Activated CD4-positive, alpha-beta T cell treated with anti-CD3 and anti-CD28 coated beads, Interleukin-2, amount 10 ng/mL, durations not matched to agents 7 days and 5 days (primary cell): Measurements from ENCODE around the gene PHLDA3. TPM values are rescaled to one million over a fixed set of nuclear protein-coding genes. Genes with fewer than 3 reads are reported as not detected.

Experiments used
- CTCF ChIA-PET: fragments of 350-600 bp; sonication (Branson Sonifier 250); formaldehyde crosslinking; loops from one replicate; lab custom pipeline; 2021; ENCODE audit warnings: antibody characterized with exemption; lab: Charles Lee
- POLR2A ChIA-PET: fragments of 350-600 bp; sonication (Branson Sonifier 250); formaldehyde crosslinking; loops from one replicate; lab custom pipeline; 2021; ENCODE audit warnings: antibody characterized with exemption; lab: Charles Lee
- DNase-seq: peaks from one replicate; pipeline ENCODE4 v3.0.0-alpha.2; 2020
- H3K27ac Mint-ChIP-seq: one replicate; pipeline ENCODE4 v1.8.0; 2021; ENCODE audit warnings: mild to moderate bottlenecking, moderate library complexity, mixed read lengths
- H3K27me3 Mint-ChIP-seq: one replicate; pipeline ENCODE4 v1.8.0; 2021; ENCODE audit warnings: mixed read lengths
- H3K36me3 Mint-ChIP-seq: one replicate; pipeline ENCODE4 v1.8.0; 2021; ENCODE audit warnings: low read depth, mixed read lengths
- H3K4me1 Mint-ChIP-seq: one replicate; pipeline ENCODE4 v1.8.0; 2021; ENCODE audit warnings: mixed read lengths
- H3K4me3 Mint-ChIP-seq: one replicate; pipeline ENCODE4 v1.8.0; 2021; ENCODE audit warnings: mild to moderate bottlenecking, moderate library complexity, mixed read lengths
- H3K9me3 Mint-ChIP-seq: one replicate; pipeline ENCODE4 v1.8.0; 2021; ENCODE audit warnings: mixed read lengths
- total RNA-seq, 2 experiments: library from RNA; stranded (reverse); gene quantifications; one replicate each; pipeline ENCODE4 v1.2.3, GENCODE V29; 2021

PHLDA3 gene
- total RNA-seq, 2 experiments from 2014 or later: 12.1 to 18.8 TPM

GRCh38 chr1:201490708-201491131, 21.7 kb upstream of the PHLDA3 start:
- POLR2A ChIA-PET: no interaction called here
- CTCF ChIA-PET: interaction anchor here (0.9 to 1.8 kb wide), 5 partner anchors 9 to 213 kb away, joined by 3 to 14 read pairs (median 3); no protein-coding TSS in a partner anchor

GRCh38 chr1:201489643-201490261, 20.8 kb upstream of the PHLDA3 start:
- Mint-ChIP-seq H3K4me3 (no peak overlapping the region), H3K9me3 (no peaks in the 10 kb centered on the region), H3K27ac (no peak overlapping the region), H3K36me3 (peaks cover 37% of the 10 kb centered on the region), H3K27me3 (no peaks in the 10 kb centered on the region), H3K4me1 (peaks cover 12% of the 10 kb centered on the region)
- DNase-seq: no peak
- POLR2A ChIA-PET: no interaction called here
- CTCF ChIA-PET: interaction anchor here (0.8 to 1.5 kb wide), 3 partner anchors 12 to 23 kb away, joined by 3 to 6 read pairs (median 4); no protein-coding TSS in a partner anchor

More at GRCh38 chr1:201490708-201491131, 21.7 kb upstream of the PHLDA3 start:
- H3K4me3 Mint-ChIP-seq: no peak overlapping the region
- DNase-seq: no peak
- peaks cover 42% of the 10 kb centered on the region for H3K36me3 Mint-ChIP-seq
- no peak overlapping the region for H3K27ac Mint-ChIP-seq
- no peaks in the 10 kb centered on the region for H3K9me3 Mint-ChIP-seq
- peaks cover 12% of the 10 kb centered on the region for H3K4me1 Mint-ChIP-seq
- H3K27me3 Mint-ChIP-seq: no peaks in the 10 kb centered on the region

- ChIA-PET CTCF (interaction anchor here (0.8 to 1.5 kb wide), 3 partner anchors 11 to 24 kb away, joined by 3 to 6 read pairs (median 4); no protein-coding TSS in a partner anchor), POLR2A (no interaction called here)
These were observed 20.0 kb upstream of the PHLDA3 start for GRCh38 chr1:201488830-201489589.

GRCh38 chr1:201487742-201488141, 18.8 kb upstream of the PHLDA3 start:
- no peak for DNase-seq
- Mint-ChIP-seq H3K27me3 (no peaks in the 10 kb centered on the region), H3K4me3 (no peak overlapping the region), H3K36me3 (peaks cover 28% of the 10 kb centered on the region), H3K27ac (no peak overlapping the region), H3K4me1 (peaks cover 12% of the 10 kb centered on the region), H3K9me3 (no peaks in the 10 kb centered on the region)
- ChIA-PET CTCF (interaction anchor here (2.5 kb wide), 1 partner anchor 40 kb away, joined by 9 read pairs; no protein-coding TSS in a partner anchor), POLR2A (no interaction called here)

More at GRCh38 chr1:201488830-201489589, 20.0 kb upstream of the PHLDA3 start:
- H3K4me1 Mint-ChIP-seq: peaks cover 12% of the 10 kb centered on the region
- no peak overlapping the region for H3K27ac Mint-ChIP-seq
- DNase-seq: no peak
- H3K36me3 Mint-ChIP-seq: peaks cover 35% of the 10 kb centered on the region
- no peaks in the 10 kb centered on the region for H3K27me3 Mint-ChIP-seq
- H3K4me3 Mint-ChIP-seq: no peak overlapping the region
- H3K9me3 Mint-ChIP-seq: no peaks in the 10 kb centered on the region

- no peaks in the 10 kb centered on the region for H3K9me3 Mint-ChIP-seq
- H3K27me3 Mint-ChIP-seq: peaks cover 7% of the 10 kb centered on the region
- peak overlapping the region; percentile 39 for H3K27ac Mint-ChIP-seq
- peaks cover 23% of the 10 kb centered on the region for H3K4me1 Mint-ChIP-seq
- DNase-seq: no peak
- POLR2A ChIA-PET: no interaction called here
- CTCF ChIA-PET: interaction anchor here (0.6 to 9.8 kb wide), 5 partner anchors 29 to 51 kb away, joined by 3 to 156 read pairs (median 3); no protein-coding TSS in a partner anchor
- peaks cover 19% of the 10 kb centered on the region for H3K36me3 Mint-ChIP-seq
- no peak overlapping the region for H3K4me3 Mint-ChIP-seq
These were observed 17.2 kb upstream of the PHLDA3 start for GRCh38 chr1:201486187-201486586.

GRCh38 chr1:201485184-201485774, 16.3 kb upstream of the PHLDA3 start:
- no peak overlapping the region for H3K4me3 Mint-ChIP-seq
- no peaks in the 10 kb centered on the region for H3K9me3 Mint-ChIP-seq
- peaks cover 25% of the 10 kb centered on the region for H3K4me1 Mint-ChIP-seq
- CTCF ChIA-PET: interaction anchor here (2.5 to 9.8 kb wide), 2 partner anchors 30 to 38 kb away, joined by 9 to 156 read pairs; no protein-coding TSS in a partner anchor
- H3K27ac Mint-ChIP-seq: no peak overlapping the region
- H3K36me3 Mint-ChIP-seq: peaks cover 14% of the 10 kb centered on the region
- POLR2A ChIA-PET: no interaction called here
- no peak for DNase-seq
- peaks cover 14% of the 10 kb centered on the region for H3K27me3 Mint-ChIP-seq

GRCh38 chr1:201483373-201483949, 14.5 kb upstream of the PHLDA3 start:
- ChIA-PET POLR2A (no interaction called here), CTCF (interaction anchor here (1.1 to 9.8 kb wide), 8 partner anchors 12 to 221 kb away, joined by 3 to 156 read pairs (median 18); partner anchors contain the start of gene CSRP1)
- no peak for DNase-seq
- Mint-ChIP-seq H3K4me3 (no peak overlapping the region), H3K36me3 (peaks cover 10% of the 10 kb centered on the region), H3K4me1 (peaks cover 30% of the 10 kb centered on the region), H3K27ac (peak overlapping the region; percentile 37), H3K9me3 (no peaks in the 10 kb centered on the region), H3K27me3 (peaks cover 14% of the 10 kb centered on the region)

- H3K9me3 Mint-ChIP-seq: no peaks in the 10 kb centered on the region
- no peak overlapping the region for H3K27ac Mint-ChIP-seq
- peaks cover 14% of the 10 kb centered on the region for H3K27me3 Mint-ChIP-seq
- H3K36me3 Mint-ChIP-seq: peaks cover 10% of the 10 kb centered on the region
- H3K4me3 Mint-ChIP-seq: no peak overlapping the region
- ChIA-PET POLR2A (interaction anchor here (0.6 kb wide), 1 partner anchor 66 kb away, joined by 3 read pairs; no protein-coding TSS in a partner anchor), CTCF (interaction anchor here (1.1 to 9.8 kb wide), 16 partner anchors 8 to 222 kb away, joined by 3 to 156 read pairs (median 14); partner anchors contain the start of genes CSRP1 and PHLDA3)
- DNase-seq: no peak
- peaks cover 30% of the 10 kb centered on the region for H3K4me1 Mint-ChIP-seq
These were observed 13.8 kb upstream of the PHLDA3 start for GRCh38 chr1:201482755-201483154.

- Mint-ChIP-seq H3K27me3 (peaks cover 20% of the 10 kb centered on the region), H3K27ac (no peak overlapping the region), H3K9me3 (no peaks in the 10 kb centered on the region), H3K4me1 (peaks cover 30% of the 10 kb centered on the region), H3K4me3 (peak overlapping the region; percentile 72), H3K36me3 (peaks cover 10% of the 10 kb centered on the region)
- DNase-seq: peak; percentile 86
- ChIA-PET POLR2A (interaction anchor here (0.6 kb wide), 1 partner anchor 67 kb away, joined by 3 read pairs; no protein-coding TSS in a partner anchor), CTCF (interaction anchor here (0.6 to 9.8 kb wide), 22 partner anchors 9 to 918 kb away, joined by 3 to 156 read pairs (median 6); partner anchors contain the start of genes CSRP1 and PHLDA3)
These were observed 12.9 kb upstream of the PHLDA3 start for GRCh38 chr1:201481761-201482493.

GRCh38 chr1:201481004-201481380, 12.0 kb upstream of the PHLDA3 start:
- Mint-ChIP-seq H3K4me3 (peak overlapping the region; percentile 72), H3K36me3 (peaks cover 10% of the 10 kb centered on the region), H3K27ac (no peak overlapping the region), H3K4me1 (peaks cover 31% of the 10 kb centered on the region), H3K9me3 (no peaks in the 10 kb centered on the region), H3K27me3 (peaks cover 24% of the 10 kb centered on the region)
- no peak for DNase-seq
- POLR2A ChIA-PET: no interaction called here
- CTCF ChIA-PET: interaction anchor here (0.6 to 9.8 kb wide), 14 partner anchors 8 to 78 kb away, joined by 3 to 156 read pairs (median 15); partner anchors contain the start of genes CSRP1 and PHLDA3

- peak; percentile 76 for DNase-seq
- peaks cover 28% of the 10 kb centered on the region for H3K27me3 Mint-ChIP-seq
- ChIA-PET CTCF (interaction anchor here (1.2 to 9.8 kb wide), 10 partner anchors 11 to 79 kb away, joined by 3 to 156 read pairs (median 22); partner anchors contain the start of genes CSRP1 and PHLDA3), POLR2A (no interaction called here)
- H3K4me1 Mint-ChIP-seq: peaks cover 34% of the 10 kb centered on the region
- peaks cover 10% of the 10 kb centered on the region for H3K36me3 Mint-ChIP-seq
- peak overlapping the region; percentile 72 for H3K4me3 Mint-ChIP-seq
- no peaks in the 10 kb centered on the region for H3K9me3 Mint-ChIP-seq
- peak overlapping the region; percentile 77 for H3K27ac Mint-ChIP-seq
These were observed 11.4 kb upstream of the PHLDA3 start for GRCh38 chr1:201480231-201481003.
